Lung (tissue), 12 donors: ENCODE measurements around the gene EXOC2. TPM values are rescaled to one million over a fixed set of nuclear protein-coding genes. Genes with fewer than 3 reads are reported as not detected.
A peak's percentile ranks its signal among the peaks of the same experiment; 100 is the strongest.

Experiments
- ATAC-seq: fragments of 200-7000 bp; cut with Tn5 transposase; one replicate; pipeline ENCODE4 v1.9.1; 2020; ENCODE audit warnings: moderate number of reproducible peaks; ENCODE audit not compliant: insufficient read depth, low FRiP score
- DNase-seq, 3 donors: peaks; one replicate each; pipeline ENCODE4 v3.0.0-alpha.2; 2013 to 2017
- H3K27ac ChIP-seq, 2 donors: one replicate each; pipeline ENCODE4 v1.5.1; 2013; ENCODE audit warnings: mild to moderate bottlenecking in 2 of 2, moderate library complexity in 2 of 2, control low read depth in 1 of 2, inconsistent platforms in 1 of 2, low read depth in 1 of 2, low read length in 1 of 2
- H3K27me3 ChIP-seq, 3 donors: one replicate each; pipeline ENCODE4 v1.5.1; 2013; ENCODE audit warnings: low read length in 2 of 3; ENCODE audit not compliant: control insufficient read depth in 3 of 3, insufficient read depth in 3 of 3
- H3K36me3 ChIP-seq, 4 donors: one replicate each; pipeline ENCODE4 v1.5.1; 2013; ENCODE audit warnings: low read length in 4 of 4, mild to moderate bottlenecking in 1 of 4, moderate library complexity in 1 of 4; ENCODE audit not compliant: control insufficient read depth in 4 of 4, insufficient read depth in 4 of 4
- H3K4me1 ChIP-seq, 5 donors: one replicate each; pipeline ENCODE4 v1.5.1; 2013; ENCODE audit warnings: low read length in 5 of 5, mild to moderate bottlenecking in 2 of 5, moderate library complexity in 1 of 5; ENCODE audit not compliant: control insufficient read depth in 5 of 5, insufficient read depth in 5 of 5
- H3K4me3 ChIP-seq: one replicate; pipeline ENCODE4 v1.5.1; 2013; ENCODE audit warnings: mild to moderate bottlenecking, control low read depth, moderate library complexity
- H3K9ac ChIP-seq, 2 donors: one replicate each; pipeline ENCODE4 v1.5.1; 2013; ENCODE audit warnings: low read length in 2 of 2, control low read depth in 1 of 2; ENCODE audit not compliant: insufficient read depth in 1 of 2
- H3K9me3 ChIP-seq, 4 donors: one replicate each; pipeline ENCODE4 v1.5.1; 2013; ENCODE audit warnings: low read length in 3 of 4, mild to moderate bottlenecking in 1 of 4, moderate library complexity in 1 of 4; ENCODE audit not compliant: control insufficient read depth in 4 of 4, insufficient read depth in 3 of 4
- WGBS, 2 donors: extraction: QIAGEN DNeasy Blood & Tissue Kit; methylation state at CpG; one replicate each; pipeline ENCODE4 v1.1.7; 2013; 5-methylcytosine and 5-hydroxymethylcytosine counted together
- polyA plus RNA-seq, 2 donors: library from polyadenylated mRNA; stranded (reverse); fragments of 200-250 nt; gene quantifications; one replicate each; pipeline ENCODE4 v1.2.1, GENCODE V29; 2013
- total RNA-seq, 2 donors: library from RNA; depleted of rRNA in 1 of 2; stranded (reverse); fragments of >200 nt in 1 of 2; gene quantifications; one replicate each; pipeline ENCODE4 v1.2.1, GENCODE V29; 2014 to 2021
- TF ChIP-seq, protein P1 (sequence below): IDR thresholded peaks from 2 replicates; pipeline ENCODE4 v1.5.1; 2012; ENCODE audit warnings: mild to moderate bottlenecking; ENCODE audit errors: control extremely low read depth, extremely low read depth
- donor health status: control.
- donor health status: control.
- donor health status: Bipolar disorder and iron deficiency.
- donor health status: healthy.
- donor health status: DM: yes; HTN: yes; CAD: no.

The EXOC2 gene
- total and polyA plus RNA-seq, 4 donors: 6.3 to 33.0 (median 12.8) TPM

DNA sequence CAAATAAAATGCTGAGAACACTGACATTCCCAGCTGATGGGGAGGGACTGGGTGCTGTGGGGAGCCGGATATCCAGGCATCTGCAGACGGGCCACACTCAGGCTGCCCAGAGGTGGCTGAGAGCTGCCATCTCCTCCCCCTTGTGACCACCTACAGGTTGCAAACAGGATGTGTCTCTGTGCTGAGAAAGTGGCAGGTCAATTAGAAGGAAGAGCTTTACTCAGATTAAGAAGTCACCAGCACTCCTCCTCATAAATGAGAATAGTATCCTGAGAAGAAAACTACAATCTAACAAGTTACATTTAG, 99.1 kb downstream of the EXOC2 start:
- DNase-seq: no peak
- Histone ChIP-seq H3K4me1 (peaks cover 0 to 5% (median 0%) of the 10 kb centered on the region in 5 donors), H3K9ac (no peak overlapping the region), H3K4me3 (no peak overlapping the region), H3K36me3 (peaks cover 0 to 27% (median 10%) of the 10 kb centered on the region in 4 donors), H3K9me3 (no peaks in the 10 kb centered on the region), H3K27me3 (no peaks in the 10 kb centered on the region), H3K27ac (no peak overlapping the region)
- TF ChIP-seq, protein P1, sequence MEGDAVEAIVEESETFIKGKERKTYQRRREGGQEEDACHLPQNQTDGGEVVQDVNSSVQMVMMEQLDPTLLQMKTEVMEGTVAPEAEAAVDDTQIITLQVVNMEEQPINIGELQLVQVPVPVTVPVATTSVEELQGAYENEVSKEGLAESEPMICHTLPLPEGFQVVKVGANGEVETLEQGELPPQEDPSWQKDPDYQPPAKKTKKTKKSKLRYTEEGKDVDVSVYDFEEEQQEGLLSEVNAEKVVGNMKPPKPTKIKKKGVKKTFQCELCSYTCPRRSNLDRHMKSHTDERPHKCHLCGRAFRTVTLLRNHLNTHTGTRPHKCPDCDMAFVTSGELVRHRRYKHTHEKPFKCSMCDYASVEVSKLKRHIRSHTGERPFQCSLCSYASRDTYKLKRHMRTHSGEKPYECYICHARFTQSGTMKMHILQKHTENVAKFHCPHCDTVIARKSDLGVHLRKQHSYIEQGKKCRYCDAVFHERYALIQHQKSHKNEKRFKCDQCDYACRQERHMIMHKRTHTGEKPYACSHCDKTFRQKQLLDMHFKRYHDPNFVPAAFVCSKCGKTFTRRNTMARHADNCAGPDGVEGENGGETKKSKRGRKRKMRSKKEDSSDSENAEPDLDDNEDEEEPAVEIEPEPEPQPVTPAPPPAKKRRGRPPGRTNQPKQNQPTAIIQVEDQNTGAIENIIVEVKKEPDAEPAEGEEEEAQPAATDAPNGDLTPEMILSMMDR: no peak
- 81 to 93% methylated on average over 2 of the region's 2 CpGs for WGBS, 2 donors
- no peak for ATAC-seq

DNA sequence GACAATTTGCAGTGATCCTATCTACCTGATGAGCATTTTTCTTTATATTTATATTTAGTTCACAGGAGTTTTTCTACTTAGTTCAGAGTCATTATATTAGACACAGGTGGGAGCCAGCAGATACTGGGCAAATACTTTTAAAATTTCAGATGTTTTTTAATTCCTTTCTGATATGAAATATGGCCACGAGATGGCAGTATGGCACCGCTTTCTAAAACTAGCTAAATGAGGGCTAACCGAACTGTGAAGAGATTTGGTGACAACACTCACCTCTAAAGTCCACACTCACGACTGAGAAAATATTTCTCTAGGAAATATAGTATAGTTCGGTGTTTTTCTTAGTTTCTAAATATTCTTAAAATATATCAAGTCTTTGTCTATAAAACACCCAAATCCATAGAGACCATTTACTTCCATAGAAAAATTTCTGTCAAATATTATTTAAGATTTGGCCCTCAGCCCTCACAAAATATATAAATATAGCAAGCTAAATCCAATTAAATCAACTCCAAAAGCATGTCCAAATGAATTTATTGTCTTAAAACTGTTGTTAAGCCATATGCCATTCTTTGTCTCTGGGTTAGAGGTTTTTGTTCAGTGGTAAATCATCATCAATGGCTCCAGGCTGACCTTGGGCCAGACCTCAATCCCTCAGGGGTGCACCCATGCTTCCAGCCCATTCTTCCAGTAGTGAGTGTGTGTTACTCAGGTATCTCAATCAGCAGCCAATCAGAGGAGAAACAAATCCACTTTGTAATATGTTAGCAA, 99.6 kb downstream of the EXOC2 start:
- 5 to 7% methylated on average over 5 of the region's 5 CpGs for WGBS, 2 donors
- Histone ChIP-seq H3K9me3 (no peaks in the 10 kb centered on the region), H3K4me1 (no peaks in the 10 kb centered on the region), H3K4me3 (no peak overlapping the region), H3K27me3 (no peaks in the 10 kb centered on the region), H3K36me3 (peaks cover 0 to 27% (median 10%) of the 10 kb centered on the region in 4 donors), H3K27ac (no peak overlapping the region), H3K9ac (no peak overlapping the region)
- peak; percentile 62 to 83 (median 77) for DNase-seq
- TF ChIP-seq, protein P1: peak; percentile 73
- ATAC-seq: no peak

DNA sequence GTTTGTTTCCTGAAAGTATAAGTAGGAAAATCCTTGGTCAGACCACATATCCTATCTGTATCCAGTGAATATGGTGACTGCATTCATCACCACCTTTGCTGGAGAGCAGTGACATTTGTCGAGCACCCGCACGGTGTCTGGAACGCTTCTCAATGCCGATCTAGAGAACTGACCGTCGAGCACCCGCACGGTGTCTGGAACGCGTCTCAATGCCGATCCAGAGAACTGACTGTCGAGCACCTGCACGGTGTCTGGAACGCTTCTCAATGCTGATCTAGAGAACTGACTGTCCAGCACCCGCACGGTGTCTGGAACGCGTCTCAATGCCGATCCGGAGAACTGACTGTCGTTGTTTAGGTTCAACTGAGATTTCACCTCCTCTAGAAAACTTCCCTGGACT, 103.8 kb downstream of the EXOC2 start:
- Histone ChIP-seq H3K9ac (no peak overlapping the region), H3K4me3 (no peak overlapping the region), H3K27me3 (no peaks in the 10 kb centered on the region), H3K27ac (no peak overlapping the region), H3K36me3 (peaks cover 0 to 17% (median 7%) of the 10 kb centered on the region in 4 donors), H3K4me1 (peaks cover 0 to 2% (median 0%) of the 10 kb centered on the region in 5 donors), H3K9me3 (peaks cover 0 to 2% (median 0%) of the 10 kb centered on the region in 4 donors)
- 95 to 97% methylated on average over 22 of the region's 22 CpGs for WGBS, 2 donors
- no peak for DNase-seq
- ATAC-seq: no peak
- TF ChIP-seq, protein P1: no peak
